Thoracic aorta (tissue), 2 donors: ENCODE data around the gene NET1. TPM values are rescaled to one million over a fixed set of nuclear protein-coding genes. Genes with fewer than 3 reads are reported as not detected.

Experiments used
- ATAC-seq: fragments of 150-250 bp; one replicate; pipeline ENCODE4 v1.8.0; 2017; ENCODE audit warnings: low read depth; ENCODE audit not compliant: insufficient number of reproducible peaks, low FRiP score
- DNase-seq: peaks from one replicate; pipeline ENCODE4 v3.0.0-alpha.2; 2020; ENCODE audit warnings: low spot score
- H3K27ac ChIP-seq, 2 donors: fragments of 200-600 bp; sonication (generic); 1 replicate in 1 of 2; 2 replicates in 1 of 2; pipeline ENCODE4 v1.5.1; 2016; ENCODE audit warnings: mild to moderate bottlenecking in 2 of 2, moderate library complexity in 2 of 2
- H3K27me3 ChIP-seq: fragments of 200-600 bp; sonication (generic); replicated peaks from 2 replicates; pipeline ENCODE4 v1.6.0; 2016; ENCODE audit warnings: mild to moderate bottlenecking; ENCODE audit not compliant: insufficient read depth
- H3K36me3 ChIP-seq: fragments of 200-600 bp; sonication (generic); one replicate; pipeline ENCODE4 v1.5.1; 2016
- H3K4me1 ChIP-seq, 2 donors: fragments of 200-600 bp; sonication (generic); 1 replicate in 1 of 2; 2 replicates in 1 of 2; pipeline versions ENCODE4 v1.5.1 to v1.6.0; 2016; ENCODE audit warnings: low read depth in 2 of 2, mild to moderate bottlenecking in 1 of 2; ENCODE audit not compliant: control insufficient read depth in 1 of 2
- H3K4me3 ChIP-seq: fragments of 200-600 bp; sonication (generic); 2 replicates; pipeline ENCODE4 v1.5.1; 2016; ENCODE audit warnings: mild to moderate bottlenecking
- H3K9me3 ChIP-seq: fragments of 200-600 bp; sonication (generic); 2 replicates; pipeline ENCODE4 v1.5.1; 2016
- total RNA-seq, 2 donors: library from RNA; depleted of rRNA; stranded (reverse); fragments of >200 nt; gene quantifications; one replicate each; pipeline versions ENCODE4 v1.1.0 to v1.2.3, GENCODE V29; 2016
- TF ChIP-seq, protein P1 (sequence below): fragments of 200-600 bp; sonication (generic); IDR thresholded peaks from one replicate; pipeline ENCODE4 v1.5.1; 2019; ENCODE audit warnings: antibody characterized with exemption

Gene NET1
- total RNA-seq, 2 donors from 2014 or later: 117 to 232 TPM

DNA sequence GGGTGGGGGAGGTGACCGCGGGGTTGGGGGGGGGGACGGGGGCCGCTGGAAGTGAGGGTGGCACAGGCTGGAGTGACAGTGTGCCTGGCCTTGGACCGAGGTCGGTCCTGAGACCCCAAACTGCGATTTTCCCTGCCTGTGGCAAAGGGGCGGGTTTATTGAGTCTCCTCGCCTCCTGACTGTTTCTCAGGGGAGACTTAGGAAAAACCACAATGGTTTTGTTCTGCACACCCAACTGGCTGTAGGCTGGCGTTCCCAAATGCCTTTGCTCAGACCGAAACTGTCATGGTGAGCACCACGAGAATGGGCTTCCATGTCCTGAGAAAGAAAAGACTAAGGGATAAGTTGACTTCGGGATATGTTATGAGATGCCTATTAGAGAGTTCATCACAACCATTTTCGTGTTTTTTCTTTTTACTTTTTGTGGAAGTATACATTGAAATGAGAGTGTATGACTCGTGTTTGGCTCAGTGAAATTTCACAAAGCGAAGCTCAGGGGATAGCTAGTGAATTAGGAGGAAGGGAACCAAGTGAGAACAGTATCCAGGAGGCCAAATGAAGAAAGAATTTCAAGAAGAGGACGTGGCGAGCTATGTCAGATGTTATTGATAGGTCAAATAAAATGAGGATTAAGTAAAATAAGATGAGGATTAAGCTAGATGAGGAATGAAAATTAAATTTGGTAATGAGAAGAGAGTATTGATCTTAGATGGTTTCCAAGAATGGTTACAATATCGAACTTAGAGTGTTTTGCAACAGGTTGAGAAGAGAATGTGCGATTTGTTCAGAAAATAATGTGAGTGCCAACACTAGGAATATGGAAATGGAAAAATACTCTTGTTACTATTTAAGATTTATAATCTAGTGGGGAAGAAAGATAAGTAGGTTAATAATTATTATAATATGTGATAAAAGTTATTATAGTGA is 918 bp downstream of the NET1 start:
- TF ChIP-seq, protein P1, sequence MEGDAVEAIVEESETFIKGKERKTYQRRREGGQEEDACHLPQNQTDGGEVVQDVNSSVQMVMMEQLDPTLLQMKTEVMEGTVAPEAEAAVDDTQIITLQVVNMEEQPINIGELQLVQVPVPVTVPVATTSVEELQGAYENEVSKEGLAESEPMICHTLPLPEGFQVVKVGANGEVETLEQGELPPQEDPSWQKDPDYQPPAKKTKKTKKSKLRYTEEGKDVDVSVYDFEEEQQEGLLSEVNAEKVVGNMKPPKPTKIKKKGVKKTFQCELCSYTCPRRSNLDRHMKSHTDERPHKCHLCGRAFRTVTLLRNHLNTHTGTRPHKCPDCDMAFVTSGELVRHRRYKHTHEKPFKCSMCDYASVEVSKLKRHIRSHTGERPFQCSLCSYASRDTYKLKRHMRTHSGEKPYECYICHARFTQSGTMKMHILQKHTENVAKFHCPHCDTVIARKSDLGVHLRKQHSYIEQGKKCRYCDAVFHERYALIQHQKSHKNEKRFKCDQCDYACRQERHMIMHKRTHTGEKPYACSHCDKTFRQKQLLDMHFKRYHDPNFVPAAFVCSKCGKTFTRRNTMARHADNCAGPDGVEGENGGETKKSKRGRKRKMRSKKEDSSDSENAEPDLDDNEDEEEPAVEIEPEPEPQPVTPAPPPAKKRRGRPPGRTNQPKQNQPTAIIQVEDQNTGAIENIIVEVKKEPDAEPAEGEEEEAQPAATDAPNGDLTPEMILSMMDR: no peak
- H3K4me3 ChIP-seq: peak overlapping the region; percentile 76
- H3K27me3 ChIP-seq: no peaks in the 10 kb centered on the region
- ATAC-seq (no peak), DNase-seq (no peak)
- H3K27ac ChIP-seq: peak overlapping the region; percentile 82 to 87
- peaks cover 18 to 35% of the 10 kb centered on the region in 2 donors for H3K4me1 ChIP-seq
- no peaks in the 10 kb centered on the region for H3K36me3 ChIP-seq
- H3K9me3 ChIP-seq: no peaks in the 10 kb centered on the region

DNA sequence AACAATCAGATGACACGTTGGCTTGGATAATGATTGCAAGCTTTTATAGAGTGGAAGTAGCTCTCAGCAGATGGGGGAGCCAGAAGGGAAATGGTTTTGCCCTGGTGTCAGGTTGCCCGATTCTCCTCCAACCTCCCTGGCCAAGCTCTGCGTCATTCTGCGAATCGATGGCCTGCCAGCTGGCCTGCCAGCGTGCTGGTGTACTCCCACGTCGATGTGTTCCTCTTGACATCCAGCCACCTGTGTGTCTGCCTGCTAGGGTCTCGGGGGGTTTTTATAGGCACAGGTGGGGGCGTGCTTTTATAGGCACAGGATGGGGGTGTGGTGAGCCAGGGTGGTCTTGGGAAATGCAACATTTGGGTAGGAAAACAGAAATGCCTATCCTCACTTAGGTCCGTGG is 4.6 kb downstream of the NET1 start:
- DNase-seq (no peak), ATAC-seq (no peak)
- peak overlapping the region in 1 of 2 donors; percentile 87 for H3K27ac ChIP-seq

DNA sequence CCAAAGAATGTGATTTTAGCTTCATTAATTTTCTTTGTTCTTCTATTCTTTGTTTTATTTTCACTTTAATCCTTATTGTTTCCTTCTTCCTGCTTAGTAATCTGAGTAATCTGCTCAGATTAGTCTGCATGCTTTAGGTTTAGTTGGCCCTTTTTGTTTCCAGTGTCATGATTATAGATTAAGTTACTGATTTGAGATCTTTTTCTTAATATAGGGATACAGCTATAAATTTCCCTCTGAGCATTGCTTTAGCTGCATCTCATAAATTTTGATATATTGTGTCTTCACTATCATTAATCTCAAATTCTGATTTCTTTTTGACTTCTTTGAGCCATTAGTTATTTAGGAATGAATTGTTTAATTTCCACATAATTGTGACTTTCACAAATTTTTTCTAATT is 6.2 kb downstream of the NET1 start:
- H3K36me3 ChIP-seq: no peaks in the 10 kb centered on the region
- no peak for DNase-seq
- H3K27ac ChIP-seq: no peak overlapping the region
- ATAC-seq: no peak
- peaks cover 36 to 55% of the 10 kb centered on the region in 2 donors for H3K4me1 ChIP-seq
- H3K27me3 ChIP-seq: no peaks in the 10 kb centered on the region
- H3K9me3 ChIP-seq: peaks cover 8% of the 10 kb centered on the region
- TF ChIP-seq, protein P1: no peak
- no peak overlapping the region for H3K4me3 ChIP-seq

More for the DNA sequence above, 4.6 kb downstream of the NET1 start:
- Histone ChIP-seq H3K9me3 (peaks cover 8% of the 10 kb centered on the region), H3K4me3 (peak overlapping the region; percentile 37), H3K27me3 (no peaks in the 10 kb centered on the region), H3K4me1 (peaks cover 23 to 41% of the 10 kb centered on the region in 2 donors), H3K36me3 (no peaks in the 10 kb centered on the region)
- TF ChIP-seq, protein P1: no peak

DNA sequence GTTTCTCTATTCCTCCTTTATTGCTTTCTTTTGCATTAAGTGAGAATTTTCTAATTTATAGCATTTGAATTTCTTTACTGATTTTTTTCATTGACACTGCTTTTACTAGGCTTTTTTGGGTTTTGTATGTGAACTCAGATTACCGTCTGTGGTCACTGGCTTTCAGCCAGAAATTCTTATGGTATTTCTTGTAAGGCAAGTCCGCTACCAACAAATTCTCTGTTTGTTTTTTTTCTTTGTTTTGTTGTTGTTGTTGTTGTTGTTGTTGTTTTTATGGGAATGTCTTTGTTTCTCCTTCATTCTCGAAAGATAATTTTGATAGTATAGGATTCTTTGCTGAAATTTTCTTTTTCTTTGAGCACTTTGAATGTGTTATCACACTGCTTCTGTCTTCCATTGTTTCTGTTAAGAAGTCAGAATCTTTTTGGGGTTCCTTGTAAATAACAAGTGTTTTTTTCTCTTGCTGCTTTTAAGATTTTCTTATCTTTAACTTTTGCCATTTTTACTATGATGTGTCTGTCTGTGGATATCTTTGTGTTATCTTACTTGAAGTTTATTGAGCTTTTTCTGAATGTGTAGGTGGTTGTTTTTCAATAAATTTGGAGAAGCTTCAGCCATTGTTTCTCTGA is 7.2 kb downstream of the NET1 start:
- Histone ChIP-seq H3K9me3 (peaks cover 8% of the 10 kb centered on the region), H3K4me1 (peaks cover 41 to 57% of the 10 kb centered on the region in 2 donors), H3K27me3 (no peaks in the 10 kb centered on the region), H3K36me3 (no peaks in the 10 kb centered on the region), H3K27ac (peak overlapping the region in 1 of 2 donors; percentile 15), H3K4me3 (no peak overlapping the region)
- ATAC-seq (no peak), DNase-seq (no peak)
- TF ChIP-seq, protein P1: no peak

DNA sequence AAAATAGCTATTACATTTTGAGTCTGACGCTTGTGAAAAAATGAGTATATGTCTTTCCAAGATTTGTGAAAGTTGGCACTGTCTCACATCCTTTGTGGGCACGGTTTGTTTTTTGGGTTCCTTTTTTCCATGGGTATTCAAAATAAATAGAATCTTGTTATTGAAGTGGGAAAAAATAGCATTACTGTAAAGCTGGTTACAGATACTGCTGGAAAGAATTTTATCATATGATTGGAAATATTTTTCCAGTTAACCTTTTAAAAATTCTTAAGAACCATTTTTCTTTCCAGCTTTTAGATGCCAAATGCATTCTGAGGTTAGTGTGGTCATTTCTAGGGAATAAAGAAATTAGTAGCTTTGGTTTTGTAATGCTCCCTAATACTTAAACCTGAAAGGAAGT is 11.4 kb downstream of the NET1 start:
- Histone ChIP-seq H3K27me3 (no peaks in the 10 kb centered on the region), H3K4me3 (peak overlapping the region; percentile 36), H3K27ac (peak overlapping the region; percentile 6 to 87), H3K36me3 (no peaks in the 10 kb centered on the region), H3K9me3 (peaks cover 3% of the 10 kb centered on the region), H3K4me1 (peaks cover 63 to 64% of the 10 kb centered on the region in 2 donors)
- TF ChIP-seq, protein P1: no peak
- peak; percentile 27 for ATAC-seq
- DNase-seq: no peak
